ENCODE measurements around the gene MEGF9. TPM values are rescaled to one million over a fixed set of nuclear protein-coding genes. Genes with fewer than 3 reads are reported as not detected.

MEGF9 gene
- total and polyA plus RNA-seq, 2 experiments from 2014 or later = 10.3 to 27.4 TPM

DNA sequence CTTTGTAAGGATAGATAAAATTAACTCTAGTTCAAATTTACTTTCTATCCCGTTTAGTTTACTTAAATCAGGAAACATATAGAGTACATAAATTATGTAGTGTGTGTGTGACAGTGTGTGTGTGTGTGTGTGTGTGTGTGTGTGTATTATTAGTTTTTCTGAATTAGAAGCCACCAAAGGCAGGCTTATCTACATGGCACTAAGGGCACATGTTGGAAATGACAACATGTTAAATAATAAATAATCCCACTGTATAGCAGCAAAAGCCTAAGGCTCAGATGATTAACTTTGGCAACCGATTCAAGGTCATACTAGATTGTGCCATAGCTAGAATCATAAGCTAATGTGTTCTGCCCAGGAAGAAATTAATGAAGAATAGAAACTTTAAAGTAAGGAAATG, 54.6 kb downstream of the MEGF9 start:
- Histone ChIP-seq H2AFZ (no peak overlapping the region), H3K27ac (no peak overlapping the region), H3K9me2 (replicated peaks; ENCODE audit: insufficient read depth) (no peaks in the 10 kb centered on the region), H3K4me2 (no peak overlapping the region), H3K79me2 (peaks cover 33% of the 10 kb centered on the region), H3K9me3 (ENCODE audit: low read depth) (no peaks in the 10 kb centered on the region), H3K4me3 (no peak overlapping the region), H4K20me1 (ENCODE audit: insufficient read depth, poor library complexity, severe bottlenecking) (no peaks in the 10 kb centered on the region), H3K4me1 (ENCODE audit: insufficient read depth) (peaks cover 8% of the 10 kb centered on the region), H3K36me3 (replicated peaks; ENCODE audit: insufficient read depth, low read depth) (no peaks in the 10 kb centered on the region), H3K27me3 (no peaks in the 10 kb centered on the region)
- 68% methylated on average over 2 of the region's 2 CpGs for WGBS (ENCODE audit: low lambda C conversion rate, missing lambda C conversion rate)
- DNase-seq (ENCODE audit: low spot score) = no peak
- no peak for TF ChIP-seq EZH2phosphoT487 (IDR thresholded peaks at IDR 0.05; ENCODE audit: low read depth, severe bottlenecking, unreplicated experiment)

DNA sequence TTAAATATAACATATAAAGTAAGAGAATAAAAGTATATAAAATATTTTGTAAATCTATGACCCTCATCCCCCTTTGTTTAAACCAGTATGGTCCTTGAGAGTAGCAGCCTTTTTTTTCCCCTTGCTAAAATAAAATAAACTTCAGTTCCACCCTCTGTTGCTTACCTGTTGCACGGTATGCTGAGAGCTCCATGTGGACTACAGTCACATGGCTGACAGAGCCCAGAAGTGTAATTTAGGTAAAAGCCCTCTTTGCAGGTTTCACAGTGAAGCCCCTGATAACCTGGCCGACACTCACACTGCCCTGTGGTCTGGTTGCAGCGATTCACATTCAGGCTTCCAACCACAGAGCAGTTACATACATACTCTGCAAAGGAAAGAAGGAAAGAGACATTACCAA, 55.1 kb downstream of the MEGF9 start:
- TF ChIP-seq, protein P1, sequence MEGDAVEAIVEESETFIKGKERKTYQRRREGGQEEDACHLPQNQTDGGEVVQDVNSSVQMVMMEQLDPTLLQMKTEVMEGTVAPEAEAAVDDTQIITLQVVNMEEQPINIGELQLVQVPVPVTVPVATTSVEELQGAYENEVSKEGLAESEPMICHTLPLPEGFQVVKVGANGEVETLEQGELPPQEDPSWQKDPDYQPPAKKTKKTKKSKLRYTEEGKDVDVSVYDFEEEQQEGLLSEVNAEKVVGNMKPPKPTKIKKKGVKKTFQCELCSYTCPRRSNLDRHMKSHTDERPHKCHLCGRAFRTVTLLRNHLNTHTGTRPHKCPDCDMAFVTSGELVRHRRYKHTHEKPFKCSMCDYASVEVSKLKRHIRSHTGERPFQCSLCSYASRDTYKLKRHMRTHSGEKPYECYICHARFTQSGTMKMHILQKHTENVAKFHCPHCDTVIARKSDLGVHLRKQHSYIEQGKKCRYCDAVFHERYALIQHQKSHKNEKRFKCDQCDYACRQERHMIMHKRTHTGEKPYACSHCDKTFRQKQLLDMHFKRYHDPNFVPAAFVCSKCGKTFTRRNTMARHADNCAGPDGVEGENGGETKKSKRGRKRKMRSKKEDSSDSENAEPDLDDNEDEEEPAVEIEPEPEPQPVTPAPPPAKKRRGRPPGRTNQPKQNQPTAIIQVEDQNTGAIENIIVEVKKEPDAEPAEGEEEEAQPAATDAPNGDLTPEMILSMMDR (IDR thresholded peaks at IDR 0.05; ENCODE audit: poor library complexity) = no peak
- TF ChIP-seq EZH2 (IDR thresholded peaks at IDR 0.05; ENCODE audit: borderline replicate concordance) (no peak), EZH2phosphoT487 (IDR thresholded peaks at IDR 0.05; ENCODE audit: low read depth, severe bottlenecking, unreplicated experiment) (no peak)
- Histone ChIP-seq H3K9me2 (replicated peaks; ENCODE audit: insufficient read depth) (no peaks in the 10 kb centered on the region), H3K27ac (no peak overlapping the region), H3K4me2 (no peak overlapping the region), H3K9me3 (ENCODE audit: low read depth) (no peaks in the 10 kb centered on the region), H3K4me1 (ENCODE audit: insufficient read depth) (peaks cover 7% of the 10 kb centered on the region), H4K20me1 (ENCODE audit: insufficient read depth, poor library complexity, severe bottlenecking) (no peaks in the 10 kb centered on the region), H3K27me3 (no peaks in the 10 kb centered on the region), H2AFZ (no peak overlapping the region), H3K79me2 (peaks cover 29% of the 10 kb centered on the region), H3K36me3 (replicated peaks; ENCODE audit: insufficient read depth, low read depth) (no peaks in the 10 kb centered on the region), H3K4me3 (no peak overlapping the region)
- DNase-seq (ENCODE audit: low spot score) = no peak
- 67% methylated on average over 3 of the region's 3 CpGs for WGBS (ENCODE audit: low lambda C conversion rate, missing lambda C conversion rate)

DNA sequence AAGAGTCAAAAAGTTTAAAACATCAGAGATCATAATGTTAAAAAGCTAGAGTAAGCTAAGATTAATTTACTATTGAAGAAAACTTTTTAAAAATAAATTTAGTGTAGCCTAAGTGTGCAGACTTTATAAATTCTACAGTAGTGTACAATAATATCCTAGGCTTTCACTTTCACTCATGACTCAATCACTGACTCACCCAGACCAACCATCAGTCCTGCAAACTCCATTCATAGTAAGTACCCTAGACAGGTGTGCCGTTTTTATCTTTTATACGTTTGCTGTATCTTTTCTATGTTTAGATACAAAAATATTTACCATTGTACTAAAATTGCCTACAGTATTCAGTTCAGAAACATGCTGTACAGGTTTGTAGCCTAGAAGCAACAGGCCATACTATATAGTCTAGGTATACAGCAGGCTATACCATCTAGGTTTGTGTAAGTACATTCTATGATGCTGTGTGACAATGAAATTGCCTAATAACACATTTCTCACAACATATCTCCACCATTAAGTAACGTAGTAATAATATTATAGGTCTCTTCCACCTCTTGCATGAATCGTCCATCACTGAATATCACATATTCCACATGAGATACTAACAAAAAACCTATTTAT, 59.2 kb downstream of the MEGF9 start:
- H3K4me1 ChIP-seq (ENCODE audit: insufficient read depth) = no peaks in the 10 kb centered on the region
- H3K27ac ChIP-seq = no peak overlapping the region
- WGBS (ENCODE audit: low lambda C conversion rate, missing lambda C conversion rate) = 79% methylated on average over 4 of the region's 4 CpGs
- no peaks in the 10 kb centered on the region for H3K9me2 ChIP-seq (replicated peaks; ENCODE audit: insufficient read depth)
- H3K4me3 ChIP-seq = no peak overlapping the region
- H4K20me1 ChIP-seq (ENCODE audit: insufficient read depth, poor library complexity, severe bottlenecking) = no peaks in the 10 kb centered on the region
- no peak overlapping the region for H2AFZ ChIP-seq
- H3K36me3 ChIP-seq (replicated peaks; ENCODE audit: insufficient read depth, low read depth) = no peaks in the 10 kb centered on the region
- no peaks in the 10 kb centered on the region for H3K27me3 ChIP-seq
- DNase-seq (ENCODE audit: low spot score) = no peak
- no peaks in the 10 kb centered on the region for H3K9me3 ChIP-seq (ENCODE audit: low read depth)
- TF ChIP-seq EZH2phosphoT487 (IDR thresholded peaks at IDR 0.05; ENCODE audit: low read depth, severe bottlenecking, unreplicated experiment) (no peak), EZH2 (IDR thresholded peaks at IDR 0.05; ENCODE audit: borderline replicate concordance) (no peak)
- TF ChIP-seq, protein P1 (IDR thresholded peaks at IDR 0.05; ENCODE audit: poor library complexity) = no peak
- peaks cover 5% of the 10 kb centered on the region for H3K79me2 ChIP-seq
- H3K4me2 ChIP-seq = no peak overlapping the region

DNA sequence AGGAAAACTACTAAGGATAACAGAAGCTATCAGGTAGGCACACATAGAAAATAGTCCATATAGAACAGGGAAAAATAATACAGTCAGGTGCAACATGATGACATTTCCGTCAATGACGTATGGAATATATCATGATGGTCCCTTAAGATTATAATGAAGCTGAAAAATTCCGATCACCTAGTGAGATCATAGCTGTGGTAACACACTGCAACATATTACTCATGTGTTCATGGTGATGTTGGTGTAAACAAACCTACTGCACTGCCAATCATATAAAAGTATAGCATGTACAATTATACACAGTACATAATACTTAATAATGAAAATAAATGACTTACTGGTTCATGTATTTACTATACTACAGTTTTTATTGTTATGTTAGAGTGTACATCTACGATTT, 60.0 kb downstream of the MEGF9 start:
- Histone ChIP-seq H3K79me2 (peaks cover 5% of the 10 kb centered on the region), H3K9me3 (ENCODE audit: low read depth) (no peaks in the 10 kb centered on the region), H3K9me2 (replicated peaks; ENCODE audit: insufficient read depth) (no peaks in the 10 kb centered on the region), H4K20me1 (ENCODE audit: insufficient read depth, poor library complexity, severe bottlenecking) (no peaks in the 10 kb centered on the region), H3K4me1 (ENCODE audit: insufficient read depth) (no peaks in the 10 kb centered on the region), H3K27me3 (no peaks in the 10 kb centered on the region), H3K36me3 (replicated peaks; ENCODE audit: insufficient read depth, low read depth) (no peaks in the 10 kb centered on the region), H3K4me2 (no peak overlapping the region), H2AFZ (no peak overlapping the region), H3K4me3 (no peak overlapping the region), H3K27ac (no peak overlapping the region)
- 91% methylated on average over 4 of the region's 4 CpGs for WGBS (ENCODE audit: low lambda C conversion rate, missing lambda C conversion rate)
- TF ChIP-seq EZH2phosphoT487 (IDR thresholded peaks at IDR 0.05; ENCODE audit: low read depth, severe bottlenecking, unreplicated experiment) (no peak), EZH2 (IDR thresholded peaks at IDR 0.05; ENCODE audit: borderline replicate concordance) (no peak)
- TF ChIP-seq, protein P1 (IDR thresholded peaks at IDR 0.05; ENCODE audit: poor library complexity) = no peak
- no peak for DNase-seq (ENCODE audit: low spot score)
